H1 (cell line): ENCODE data around the gene TIMP3. TPM values are rescaled to one million over a fixed set of nuclear protein-coding genes. Genes with fewer than 3 reads are reported as not detected.

Experiments used
- CTCF ChIA-PET: fragments of 300-600 bp; sonication (Branson Sonifier 250); formaldehyde crosslinking; loops from one replicate; lab custom pipeline; 2021; ENCODE audit not compliant: partially characterized antibody; lab: Charles Lee
- POLR2A ChIA-PET: fragments of 300-600 bp; sonication (Branson Sonifier 250); formaldehyde crosslinking; loops from one replicate; lab custom pipeline; 2021; ENCODE audit warnings: inconsistent platforms; ENCODE audit not compliant: partially characterized antibody; lab: Charles Lee
- DNase-seq, 2 experiments: peaks; one replicate each; pipeline versions ENCODE4 v3.0.0 to v3.0.0-alpha.2; 2010 to 2022; ENCODE audit warnings: low spot score in 2 of 2, low read depth in 1 of 2, mixed read lengths in 1 of 2
- FAIRE-seq: peaks from 2 replicates; lab custom pipeline; 2011; peaks lifted over from hg19 to GRCh38; lab: Jason Lieb, UNC
- H2AFZ ChIP-seq: 2 replicates; pipeline ENCODE4 v1.8.1; 2012; ENCODE audit warnings: low read length, inconsistent platforms
- H2AK5ac ChIP-seq: 2 replicates; pipeline ENCODE4 v1.6.1; 2013; ENCODE audit warnings: low read depth, low read length
- H2BK120ac ChIP-seq: replicated peaks from 2 replicates; pipeline ENCODE3; 2013; ENCODE audit warnings: low read depth, low read length, inconsistent platforms
- H2BK12ac ChIP-seq: 2 replicates; pipeline ENCODE4 v1.6.1; 2013; ENCODE audit warnings: low read depth, low read length
- H2BK15ac ChIP-seq: 2 replicates; pipeline ENCODE4 v1.6.1; 2013; ENCODE audit warnings: low read length
- H2BK20ac ChIP-seq: 2 replicates; pipeline ENCODE4 v1.6.1; 2013; ENCODE audit warnings: low read length
- H2BK5ac ChIP-seq: 2 replicates; pipeline ENCODE4 v1.6.1; 2013; ENCODE audit warnings: low read depth, low read length
- H3K14ac ChIP-seq: 2 replicates; pipeline ENCODE4 v1.6.1; 2013; ENCODE audit warnings: inconsistent platforms; ENCODE audit not compliant: insufficient read length
- H3K18ac ChIP-seq: 2 replicates; pipeline ENCODE4 v1.6.1; 2013; ENCODE audit warnings: low read length; ENCODE audit errors: extremely low read depth
- H3K23ac ChIP-seq: 2 replicates; pipeline ENCODE4 v1.6.1; 2013; ENCODE audit warnings: inconsistent platforms; ENCODE audit not compliant: insufficient read length
- H3K23me2 ChIP-seq: 2 replicates; pipeline ENCODE4 v1.6.1; 2013; ENCODE audit warnings: low read depth, low read length
- H3K27ac ChIP-seq: 2 replicates; pipeline ENCODE4 v1.6.1; 2011; ENCODE audit warnings: low read depth, low read length, inconsistent platforms
- H3K27me3 ChIP-seq, 4 experiments: replicated peaks in 1 of 4; 1 replicate in 1 of 4; 2 replicates in 3 of 4; pipeline versions ENCODE4 v1.6.1 to v1.8.1; 2011 to 2013; ENCODE audit warnings: low read length in 3 of 4, mild to moderate bottlenecking in 3 of 4, inconsistent platforms in 2 of 4, mixed read lengths in 2 of 4, moderate library complexity in 1 of 4; ENCODE audit not compliant: control insufficient read depth in 3 of 4, insufficient read depth in 3 of 4; ENCODE audit errors: extremely low read depth in 1 of 4
- H3K36me3 ChIP-seq, 4 experiments: 2 replicates each; pipeline versions ENCODE4 v1.6.1 to v1.8.1; 2011 to 2013; ENCODE audit warnings: mild to moderate bottlenecking in 4 of 4, low read length in 3 of 4, moderate library complexity in 2 of 4, control low read depth in 1 of 4, inconsistent platforms in 1 of 4; ENCODE audit not compliant: insufficient read depth in 4 of 4, control insufficient read depth in 2 of 4
- H3K4ac ChIP-seq: replicated peaks from 2 replicates; pipeline ENCODE3; 2013; ENCODE audit warnings: low read length, low read depth, mixed read lengths, inconsistent platforms; ENCODE audit not compliant: insufficient read length
- H3K4me1 ChIP-seq, 4 experiments: replicated peaks in 1 of 4; 1 replicate in 1 of 4; 2 replicates in 3 of 4; pipeline versions ENCODE4 v1.6.1 to v1.8.1; 2011 to 2013; ENCODE audit warnings: low read length in 3 of 4, inconsistent platforms in 2 of 4, mixed read lengths in 1 of 4; ENCODE audit not compliant: insufficient read depth in 4 of 4, control insufficient read depth in 3 of 4
- H3K4me2 ChIP-seq, 2 experiments: 2 replicates each; pipeline versions ENCODE4 v1.6.1 to v1.8.1; 2011 to 2013; ENCODE audit warnings: low read depth in 2 of 2, low read length in 2 of 2, control low read depth in 1 of 2, inconsistent platforms in 1 of 2, mild to moderate bottlenecking in 1 of 2; ENCODE audit not compliant: insufficient read depth in 1 of 2
- H3K4me3 ChIP-seq, 4 experiments: fragments of 200-600, 300-600 bp in 1 of 4; sonication (generic), shearing (Covaris generic), sonication (Bioruptor Twin) in 1 of 4; 2 replicates each; pipeline versions ENCODE4 v1.5.1 to v1.8.1; 2011 to 2016; ENCODE audit warnings: low read length in 4 of 4, low read depth in 3 of 4, control low read depth in 2 of 4, inconsistent platforms in 2 of 4, mild to moderate bottlenecking in 2 of 4, mixed read lengths in 1 of 4, moderate library complexity in 1 of 4; ENCODE audit not compliant: insufficient read depth in 2 of 4; ENCODE audit errors: extremely low read depth in 1 of 4
- H3K56ac ChIP-seq: replicated peaks from 2 replicates; pipeline ENCODE3; 2013; ENCODE audit warnings: low read depth, mild to moderate bottlenecking, mixed read lengths, low read length, inconsistent platforms; ENCODE audit not compliant: insufficient read length
- H3K79me1 ChIP-seq: 2 replicates; pipeline ENCODE4 v1.6.1; 2013; ENCODE audit warnings: low read depth, low read length, control low read depth
- H3K79me2 ChIP-seq, 2 experiments: 2 replicates each; pipeline versions ENCODE4 v1.6.1 to v1.8.1; 2012 to 2013; ENCODE audit warnings: low read length in 2 of 2, mild to moderate bottlenecking in 2 of 2, inconsistent platforms in 1 of 2; ENCODE audit not compliant: insufficient read depth in 2 of 2, control insufficient read depth in 1 of 2
- H3K9ac ChIP-seq, 4 experiments: replicated peaks in 1 of 4; 1 replicate in 1 of 4; 2 replicates in 3 of 4; pipeline versions ENCODE4 v1.6.1 to v1.8.1; 2011 to 2013; ENCODE audit warnings: low read depth in 3 of 4, low read length in 3 of 4, control low read depth in 2 of 4, mild to moderate bottlenecking in 2 of 4, moderate library complexity in 2 of 4, inconsistent platforms in 1 of 4; ENCODE audit errors: extremely low read depth in 1 of 4
- H3K9me3 ChIP-seq, 2 experiments: 2 replicates each; pipeline versions ENCODE4 v1.6.1 to v1.8.1; 2012 to 2013; ENCODE audit warnings: mild to moderate bottlenecking in 2 of 2, moderate library complexity in 2 of 2, control low read depth in 1 of 2, inconsistent platforms in 1 of 2, low read depth in 1 of 2, low read length in 1 of 2, mixed read lengths in 1 of 2; ENCODE audit not compliant: insufficient read depth in 2 of 2
- H4K20me1 ChIP-seq, 2 experiments: replicated peaks in 1 of 2; 2 replicates each; pipeline versions ENCODE3 to v1.8.1; 2011 to 2013; ENCODE audit warnings: inconsistent platforms in 2 of 2, low read length in 2 of 2, mild to moderate bottlenecking in 1 of 2; ENCODE audit not compliant: insufficient read depth in 2 of 2, control insufficient read depth in 1 of 2
- H4K5ac ChIP-seq: 2 replicates; pipeline ENCODE4 v1.6.1; 2013; ENCODE audit warnings: low read length, low read depth, mixed read lengths, inconsistent platforms; ENCODE audit not compliant: insufficient read length
- H4K8ac ChIP-seq: 2 replicates; pipeline ENCODE4 v1.8.0; 2013; ENCODE audit warnings: mild to moderate bottlenecking, moderate library complexity, low read length, inconsistent platforms; ENCODE audit not compliant: insufficient read depth; ENCODE audit errors: extremely low read depth
- H4K91ac ChIP-seq: replicated peaks from 2 replicates; pipeline ENCODE3; 2013; ENCODE audit warnings: low read length, mixed read lengths, inconsistent platforms; ENCODE audit not compliant: insufficient read length
- CBX8 ChIP-seq: fragments of 300-800, 300-1000 bp; sonication (generic); IDR thresholded peaks from 2 replicates; pipeline ENCODE4 v1.7.1; 2016; ENCODE audit warnings: low read depth, low read length, borderline replicate concordance
- CHD1 ChIP-seq: IDR thresholded peaks from 2 replicates; pipeline ENCODE4 v1.6.1; 2012; ENCODE audit warnings: low read depth, low read length, improper control_type of control experiment
- CHD2 ChIP-seq: IDR thresholded peaks from 2 replicates; pipeline ENCODE4 v1.6.1; 2012; ENCODE audit warnings: low read length, improper control_type of control experiment
- FOSL1 ChIP-seq: IDR thresholded peaks from 2 replicates; pipeline ENCODE4 v1.6.1; 2011; ENCODE audit warnings: mild to moderate bottlenecking, low read depth, low read length, moderate library complexity; ENCODE audit not compliant: insufficient read depth
- MAFK ChIP-seq: IDR thresholded peaks from 2 replicates; pipeline ENCODE4 v1.6.1; 2012; ENCODE audit warnings: low read depth, mild to moderate bottlenecking, improper control_type of control experiment, low read length
- POU5F1 ChIP-seq: IDR thresholded peaks from 2 replicates; pipeline ENCODE4 v1.6.1; 2011; ENCODE audit warnings: low read depth, mild to moderate bottlenecking, low read length, moderate library complexity
- RNF2 ChIP-seq: fragments of 200-900, 300-1000 bp; sonication (generic); IDR thresholded peaks from 2 replicates; pipeline ENCODE4 v1.7.1; 2016; ENCODE audit warnings: borderline replicate concordance, low read depth, mild to moderate bottlenecking, antibody characterized with exemption, low read length; ENCODE audit not compliant: poor library complexity, severe bottlenecking; ENCODE audit errors: missing control alignments
- TBP ChIP-seq: IDR thresholded peaks from 2 replicates; pipeline ENCODE4 v1.6.1; 2011; ENCODE audit warnings: low read depth, low read length, improper control_type of control experiment
- TCF12 ChIP-seq: IDR thresholded peaks from 2 replicates; pipeline ENCODE4 v1.6.1; 2011; ENCODE audit warnings: low read depth, mild to moderate bottlenecking, low read length
- TEAD4 ChIP-seq: IDR thresholded peaks from 2 replicates; pipeline ENCODE4 v1.6.1; 2012; ENCODE audit warnings: low read depth, low read length, inconsistent platforms, mixed read lengths
- USF2 ChIP-seq: IDR thresholded peaks from 2 replicates; pipeline ENCODE4 v1.6.1; 2011; ENCODE audit warnings: low read length, improper control_type of control experiment
- WGBS, 2 experiments: shearing (Covaris generic) in 1 of 2; methylation state at CpG; one replicate each; pipeline versions ENCODE4 v1.1.6 to v1.1.7; 2013 to 2015; ENCODE audit warnings: low lambda C conversion rate in 2 of 2, mixed read lengths in 2 of 2, inconsistent platforms in 1 of 2, low coverage in 1 of 2, missing lambda C conversion rate in 1 of 2; ENCODE audit not compliant: insufficient replicate concordance in 2 of 2, insufficient coverage in 1 of 2, insufficient read length in 1 of 2; ENCODE audit errors: extremely low coverage in 1 of 2, missing lambda C conversion rate in 1 of 2; 5-methylcytosine and 5-hydroxymethylcytosine counted together
- polyA plus RNA-seq, 7 experiments: library from polyadenylated mRNA; depleted of rRNA in 3 of 7; stranded (reverse) in 5 of 7; unstranded in 2 of 7; fragments of >200 nt in 5 of 7; fragments of 200-250 nt in 2 of 7; gene quantifications; 1 replicate in 5 of 7; 2 replicates in 1 of 7; 4 replicates in 1 of 7; pipeline versions ENCODE4 v1.2.1 to v1.2.3, GENCODE V29; 2011 to 2013; ENCODE audit warnings: missing spikeins in 2 of 7, mixed read lengths in 2 of 7
- total RNA-seq: library from RNA; stranded (reverse); fragmentation: NEBNext Ultra II Directional; extraction: Animal tissue kit (Norgen Biotek cat#: 25700); gene quantifications from 2 replicates; pipeline ENCODE4 v1.2.1, GENCODE V29; 2021
- TF ChIP-seq, protein P1 (sequence below): IDR thresholded peaks from 2 replicates; pipeline ENCODE4 v1.6.1; 2012; ENCODE audit warnings: low read length, inconsistent platforms

TIMP3 gene
- total and polyA plus RNA-seq, 2 of the 8 experiments (the other 6 are each of a cell fraction or from before 2014, with no cell fraction given) = 1.3 to 4.7 TPM

DNA sequence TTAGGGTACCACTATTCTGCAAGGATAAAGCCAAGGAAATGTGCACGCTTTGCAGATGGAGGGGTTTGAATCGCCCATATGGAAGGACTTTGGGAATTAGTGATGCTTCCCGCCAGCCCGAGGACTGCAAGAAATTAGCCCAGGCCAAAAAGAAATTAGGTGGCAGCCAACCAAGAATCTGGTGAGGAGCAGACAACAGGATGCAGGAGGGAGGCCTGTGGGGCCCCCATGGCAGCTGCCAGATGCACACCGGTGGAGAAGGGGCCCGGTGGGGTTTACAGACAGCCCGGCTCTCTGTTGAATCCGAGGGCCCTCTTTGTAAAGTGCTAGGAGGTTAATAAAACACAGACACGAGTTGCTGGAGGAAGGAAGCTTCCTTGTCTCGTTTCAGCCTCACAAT, 73.5 kb downstream of the TIMP3 start:
- Histone ChIP-seq H3K4me3 (no peak overlapping the region), H3K23ac (no peak overlapping the region), H3K27me3 (no peaks in the 10 kb centered on the region), H4K91ac (no peak overlapping the region), H3K4me2 (no peak overlapping the region), H3K4me1 (no peaks in the 10 kb centered on the region), H3K79me1 (no peaks in the 10 kb centered on the region), H3K79me2 (no peaks in the 10 kb centered on the region), H2BK5ac (no peak overlapping the region), H3K23me2 (no peaks in the 10 kb centered on the region), H2BK12ac (no peak overlapping the region), H3K27ac (no peak overlapping the region), H3K36me3 (no peaks in the 10 kb centered on the region), H3K18ac (no peak overlapping the region), H3K9ac (no peak overlapping the region), H4K5ac (no peak overlapping the region), H2AK5ac (no peak overlapping the region), H3K9me3 (no peaks in the 10 kb centered on the region), H4K20me1 (peaks cover 0 to 2% of the 10 kb centered on the region in 2 experiments), H3K14ac (no peak overlapping the region), H2BK15ac (no peak overlapping the region), H3K56ac (no peak overlapping the region), H2BK20ac (no peak overlapping the region), H4K8ac (no peak overlapping the region), H3K4ac (no peak overlapping the region), H2AFZ (no peak overlapping the region), H2BK120ac (no peak overlapping the region)
- FAIRE-seq (no peak), DNase-seq (no peak)
- ChIA-PET POLR2A (no interaction called here), CTCF (interaction anchor here (0.8 to 2.0 kb wide), 4 partner anchors 8 to 38 kb away, joined by 3 to 4 read pairs (median 4); no protein-coding TSS in a partner anchor)
- WGBS, 2 experiments = 91% methylated on average over 10 of the region's 10 CpGs; no CpG with 5 or more reads in 1 of the 2 experiments
- TF ChIP-seq FOSL1 (no peak), CHD1 (no peak), TCF12 (no peak), TEAD4 (no peak), MAFK (no peak), TBP (no peak), CBX8 (no peak), POU5F1 (no peak), RNF2 (no peak), USF2 (no peak), CHD2 (no peak)
- TF ChIP-seq, protein P1, sequence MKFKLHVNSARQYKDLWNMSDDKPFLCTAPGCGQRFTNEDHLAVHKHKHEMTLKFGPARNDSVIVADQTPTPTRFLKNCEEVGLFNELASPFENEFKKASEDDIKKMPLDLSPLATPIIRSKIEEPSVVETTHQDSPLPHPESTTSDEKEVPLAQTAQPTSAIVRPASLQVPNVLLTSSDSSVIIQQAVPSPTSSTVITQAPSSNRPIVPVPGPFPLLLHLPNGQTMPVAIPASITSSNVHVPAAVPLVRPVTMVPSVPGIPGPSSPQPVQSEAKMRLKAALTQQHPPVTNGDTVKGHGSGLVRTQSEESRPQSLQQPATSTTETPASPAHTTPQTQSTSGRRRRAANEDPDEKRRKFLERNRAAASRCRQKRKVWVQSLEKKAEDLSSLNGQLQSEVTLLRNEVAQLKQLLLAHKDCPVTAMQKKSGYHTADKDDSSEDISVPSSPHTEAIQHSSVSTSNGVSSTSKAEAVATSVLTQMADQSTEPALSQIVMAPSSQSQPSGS = no peak
